K562 (cell line): ENCODE results near the gene SERPIND1. TPM values are rescaled to one million over a fixed set of nuclear protein-coding genes. Genes with fewer than 3 reads are reported as not detected.
A peak's percentile ranks its signal among the peaks of the same experiment; 100 is the strongest.

Experiments
- ATF1 ChIP-seq, 2 experiments: fragments of 450-650 bp in 1 of 2; IDR thresholded peaks; 2 replicates each; pipeline ENCODE4 v1.6.1; 2016; ENCODE audit warnings: missing compliant biosample characterization in 1 of 2, missing genetic modification characterization in 1 of 2
- ATF4 ChIP-seq: fragments of 450-650 bp; formaldehyde crosslinking; IDR thresholded peaks from 2 replicates; pipeline ENCODE4 v1.4.0; 2022; ENCODE audit warnings: mild to moderate bottlenecking, moderate library complexity
- CBX5 ChIP-seq: IDR thresholded peaks from 2 replicates; pipeline ENCODE4 v1.6.1; 2014; ENCODE audit warnings: low read depth, borderline replicate concordance
- DPF2 ChIP-seq: fragments of 450-650 bp; IDR thresholded peaks from 2 replicates; pipeline ENCODE4 v1.6.1; 2016
- E2F3 ChIP-seq: fragments of 250-450 bp; sonication (Bioruptor Pico); IDR thresholded peaks from 2 replicates; pipeline ENCODE4 v1.4.0; 2020; ENCODE audit warnings: mild to moderate bottlenecking
- E4F1 ChIP-seq: fragments of 250-450 bp; sonication (Bioruptor Pico); IDR thresholded peaks from 2 replicates; pipeline ENCODE4 v1.5.0; 2021; ENCODE audit warnings: mild to moderate bottlenecking, borderline replicate concordance
- NCOR1 ChIP-seq: fragments of 450-650 bp; IDR thresholded peaks from 2 replicates; pipeline ENCODE4 v1.6.1; 2016; ENCODE audit warnings: mild to moderate bottlenecking, moderate library complexity
- NFATC3 ChIP-seq: fragments of 450-650 bp; IDR thresholded peaks from 2 replicates; pipeline ENCODE4 v1.6.1; 2017; ENCODE audit warnings: mild to moderate bottlenecking
- NR2C1 ChIP-seq, 2 experiments: fragments of 450-650 bp; IDR thresholded peaks; 2 replicates each; pipeline ENCODE4 v1.6.1; 2017; ENCODE audit warnings: mild to moderate bottlenecking in 2 of 2, antibody characterized with exemption in 1 of 2, inconsistent platforms in 1 of 2, missing compliant biosample characterization in 1 of 2, missing genetic modification characterization in 1 of 2
- PHB2 ChIP-seq: fragments of 450-650 bp; IDR thresholded peaks from 2 replicates; pipeline ENCODE4 v1.6.1; 2017; ENCODE audit warnings: low read depth
- POU5F1 ChIP-seq: fragments of 150-350 bp; IDR thresholded peaks from 2 replicates; pipeline ENCODE4 v1.6.1; 2014; ENCODE audit warnings: borderline replicate concordance, low read length, low read depth, mild to moderate bottlenecking; ENCODE audit not compliant: partially characterized antibody
- PTRF ChIP-seq: fragments of 450-650 bp; IDR thresholded peaks from 2 replicates; pipeline ENCODE4 v1.6.1; 2016; ENCODE audit warnings: mild to moderate bottlenecking, missing genetic modification characterization, missing compliant biosample characterization
- SP1 ChIP-seq: sonication (generic); formaldehyde crosslinking; IDR thresholded peaks from 2 replicates; pipeline ENCODE4 v1.8.1; 2022; ENCODE audit warnings: mild to moderate bottlenecking, missing genetic modification reagents
- SRSF3 ChIP-seq: fragments of 200-400 bp; formaldehyde crosslinking; IDR thresholded peaks from 2 replicates; pipeline ENCODE4 v1.6.1; 2016; ENCODE audit warnings: mild to moderate bottlenecking, low read length, moderate library complexity; ENCODE audit not compliant: insufficient read depth
- ZHX1 ChIP-seq: fragments of 150-350 bp; conservative IDR thresholded peaks from 2 replicates; pipeline ENCODE4 v1.6.1; 2014; ENCODE audit warnings: low read length
- ZNF23 ChIP-seq: fragments of 250-450 bp; sonication (Bioruptor Pico); IDR thresholded peaks from 2 replicates; pipeline ENCODE4 v1.4.0; 2020; ENCODE audit warnings: mild to moderate bottlenecking
- ZNF436 ChIP-seq: fragments of 250-450, 450-650 bp; sonication (Bioruptor Pico); formaldehyde crosslinking; IDR thresholded peaks from 2 replicates; pipeline ENCODE4 v1.7.0; 2020; ENCODE audit warnings: mild to moderate bottlenecking
- ZNF518B ChIP-seq: fragments of 250-450 bp; sonication (Bioruptor Pico); IDR thresholded peaks from 2 replicates; pipeline ENCODE4 v1.5.0; 2021; ENCODE audit warnings: mild to moderate bottlenecking, moderate library complexity
- polyA plus RNA-seq, 8 experiments: library from polyadenylated mRNA; depleted of rRNA in 4 of 8; stranded (reverse) in 5 of 8; unstranded in 3 of 8; fragments of >200 nt; fragmentation: Nextera tagmentation in 2 of 8; fragmentation: Illumina TruSeq in 1 of 8; extraction: Ambion mirVana in 2 of 8; extraction: Trizol in 1 of 8; gene quantifications; 2 replicates each; pipeline versions ENCODE4 v1.2.1 to v1.2.3, GENCODE V29; 2011 to 2014; ENCODE audit warnings: inconsistent platforms in 1 of 8, missing spikeins in 1 of 8
- total RNA-seq, 7 experiments: library from RNA; depleted of rRNA in 6 of 7; stranded (reverse); fragments of >200 nt in 6 of 7; fragmentation: Illumina TruSeq in 2 of 7; extraction: Trizol in 2 of 7; gene quantifications; 2 replicates each; pipeline versions ENCODE4 v1.2.1 to v1.2.3, GENCODE V29; 2011 to 2021; ENCODE audit warnings: low replicate concordance in 1 of 7

The SERPIND1 gene
- total and polyA plus RNA-seq, 9 of the 15 experiments (the other 6 are each of a cell fraction or from before 2014, with no cell fraction given) = 0.04 to 0.11 (median 0.09) TPM; not detected in 6

- no peak for TF ChIP-seq E4F1 (CRISPR knock-in tag)
- TF ChIP-seq PHB2 = no peak
- no peak for TF ChIP-seq PTRF
- TF ChIP-seq CBX5 = no peak
- no peak for TF ChIP-seq POU5F1
- no peak for TF ChIP-seq E2F3 (CRISPR knock-in tag)
- TF ChIP-seq ZHX1 = no peak
- no peak for TF ChIP-seq ATF4
- no peak for TF ChIP-seq SP1 (CRISPR knock-in tag)
- TF ChIP-seq ZNF436 (CRISPR knock-in tag) = no peak
- TF ChIP-seq NCOR1 = no peak
- TF ChIP-seq SRSF3 = no peak
- peak; percentile 37; the same call in 1 of the 2 replicates for TF ChIP-seq ATF1 (CRISPR knock-in tag; IDR thresholded peaks at IDR 0.05)
- TF ChIP-seq ATF1 (tag; IDR thresholded peaks at IDR 0.05) = no peak
- no peak for TF ChIP-seq DPF2
- no peak for TF ChIP-seq NR2C1 (IDR thresholded peaks at IDR 0.05)
- TF ChIP-seq NR2C1 (tag; IDR thresholded peaks at IDR 0.05) = no peak
- TF ChIP-seq ZNF23 (CRISPR knock-in tag) = no peak
- TF ChIP-seq NFATC3 = no peak
- no peak for TF ChIP-seq ZNF518B
Observed at GRCh38 chr22:20727118-20728015, 46.5 kb upstream of the SERPIND1 start (continued).
